COLO829 (cell line): Measurements from ENCODE around the gene RSAD1.

Experiments used
- DNase-seq: peaks from one replicate; pipeline ENCODE4 v3.0.0; 2012; ENCODE audit warnings: low spot score

Gene RSAD1

GRCh38 chr17:50519141-50519834, 40.6 kb downstream of the RSAD1 start:
- no peak for DNase-seq

- no peak for DNase-seq
These were observed 41.8 kb downstream of the RSAD1 start for GRCh38 chr17:50520483-50520882.

GRCh38 chr17:50521514-50521913, 42.9 kb downstream of the RSAD1 start:
- no peak for DNase-seq

GRCh38 chr17:50522766-50523165, 44.1 kb downstream of the RSAD1 start:
- DNase-seq: no peak

GRCh38 chr17:50523208-50523607, 44.5 kb downstream of the RSAD1 start:
- DNase-seq: no peak

GRCh38 chr17:50524838-50525237, 46.2 kb downstream of the RSAD1 start:
- DNase-seq: no peak

- no peak for DNase-seq
These were observed 48.6 kb downstream of the RSAD1 start for GRCh38 chr17:50527155-50527762.

- DNase-seq: no peak
These were observed 49.4 kb downstream of the RSAD1 start for GRCh38 chr17:50527949-50528474.

- DNase-seq: no peak
These were observed 51.2 kb downstream of the RSAD1 start for GRCh38 chr17:50529849-50530248.

GRCh38 chr17:50531428-50532025, 52.9 kb downstream of the RSAD1 start:
- DNase-seq: no peak

- DNase-seq: no peak
These were observed 53.9 kb downstream of the RSAD1 start, which contains the start of gene EPN3 for GRCh38 chr17:50532452-50533024. TSS of gene EPN3 (plus strand) at chr17:50532735. CDS start at chr17:50536557, 3,822 bp downstream.

- no peak for DNase-seq
These were observed 54.5 kb downstream of the RSAD1 start for GRCh38 chr17:50533185-50533584.

- DNase-seq: no peak
These were observed 55.1 kb downstream of the RSAD1 start for GRCh38 chr17:50533720-50534148.

GRCh38 chr17:50534222-50534978, 55.7 kb downstream of the RSAD1 start:
- no peak for DNase-seq

- DNase-seq: no peak
These were observed 56.3 kb downstream of the RSAD1 start for GRCh38 chr17:50534979-50535326.

- no peak for DNase-seq
These were observed 56.7 kb downstream of the RSAD1 start for GRCh38 chr17:50535407-50535806.
